ENCODE measurements around the gene PPWD1.

DNA sequence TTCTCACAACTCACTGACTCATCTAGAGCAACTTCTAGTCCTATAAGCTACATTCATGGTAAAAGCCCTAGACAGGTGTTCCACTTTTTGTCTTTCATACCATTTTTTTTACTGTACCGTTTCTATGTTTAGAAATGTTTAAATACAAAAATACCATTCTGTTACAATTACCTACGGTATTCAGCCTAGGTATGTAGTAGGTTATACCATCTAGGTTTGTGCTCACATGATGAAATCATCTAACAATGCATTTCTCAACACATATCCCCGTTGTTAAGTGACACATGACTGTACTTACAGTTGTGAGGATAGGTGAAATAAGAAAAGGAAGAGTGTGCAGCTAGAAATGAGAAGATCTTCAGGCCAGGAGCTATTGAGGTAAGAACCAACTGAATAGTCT is 6.4 kb upstream of the PPWD1 start:
- TF ChIP-seq, protein P1, sequence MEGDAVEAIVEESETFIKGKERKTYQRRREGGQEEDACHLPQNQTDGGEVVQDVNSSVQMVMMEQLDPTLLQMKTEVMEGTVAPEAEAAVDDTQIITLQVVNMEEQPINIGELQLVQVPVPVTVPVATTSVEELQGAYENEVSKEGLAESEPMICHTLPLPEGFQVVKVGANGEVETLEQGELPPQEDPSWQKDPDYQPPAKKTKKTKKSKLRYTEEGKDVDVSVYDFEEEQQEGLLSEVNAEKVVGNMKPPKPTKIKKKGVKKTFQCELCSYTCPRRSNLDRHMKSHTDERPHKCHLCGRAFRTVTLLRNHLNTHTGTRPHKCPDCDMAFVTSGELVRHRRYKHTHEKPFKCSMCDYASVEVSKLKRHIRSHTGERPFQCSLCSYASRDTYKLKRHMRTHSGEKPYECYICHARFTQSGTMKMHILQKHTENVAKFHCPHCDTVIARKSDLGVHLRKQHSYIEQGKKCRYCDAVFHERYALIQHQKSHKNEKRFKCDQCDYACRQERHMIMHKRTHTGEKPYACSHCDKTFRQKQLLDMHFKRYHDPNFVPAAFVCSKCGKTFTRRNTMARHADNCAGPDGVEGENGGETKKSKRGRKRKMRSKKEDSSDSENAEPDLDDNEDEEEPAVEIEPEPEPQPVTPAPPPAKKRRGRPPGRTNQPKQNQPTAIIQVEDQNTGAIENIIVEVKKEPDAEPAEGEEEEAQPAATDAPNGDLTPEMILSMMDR (IDR thresholded peaks at IDR 0.05), result no peak
- TF ChIP-seq POLR2A (IDR thresholded peaks at IDR 0.05), result no peak

Data from testis (tissue), 2 donors.